Epithelial cell of esophagus (primary cell): ENCODE measurements around the gene ANKMY2.
"Not testable (repeated sequence)": the region's sequence is repeated elsewhere in the genome, so short reads cannot be mapped to it uniquely, and the experiment has no call there.

Source experiments
- DNase-seq: peaks from one replicate; pipeline ENCODE4 v3.0.0; 2010; ENCODE audit warnings: low read depth
- H3K4me3 ChIP-seq: 2 replicates; pipeline ENCODE4 v1.5.1; 2011; ENCODE audit warnings: mild to moderate bottlenecking, low read length, control low read depth
- CTCF ChIP-seq: IDR thresholded peaks from 2 replicates; pipeline ENCODE4 v1.5.1; 2011; ENCODE audit warnings: low read depth, mild to moderate bottlenecking, low read length, control low read depth, inconsistent platforms; ENCODE audit not compliant: insufficient read depth; ENCODE audit errors: missing control alignments

The ANKMY2 gene

GRCh38 chr7:16669581-16669980, 24.0 kb upstream of the ANKMY2 start:
- no peak for TF ChIP-seq CTCF
- peak; percentile 61 for DNase-seq
- no peak overlapping the region for H3K4me3 ChIP-seq

- no peak overlapping the region for H3K4me3 ChIP-seq
- DNase-seq: peak; percentile 48
- no peak for TF ChIP-seq CTCF
Measured at GRCh38 chr7:16668978-16669377, 23.4 kb upstream of the ANKMY2 start.

GRCh38 chr7:16668049-16668858, 22.7 kb upstream of the ANKMY2 start:
- no peak overlapping the region for H3K4me3 ChIP-seq
- TF ChIP-seq CTCF: peak; percentile 26
- peak; percentile 100 for DNase-seq

GRCh38 chr7:16667355-16667754, 21.8 kb upstream of the ANKMY2 start:
- peak; percentile 39 for DNase-seq
- no peak overlapping the region for H3K4me3 ChIP-seq
- TF ChIP-seq CTCF: no peak

- TF ChIP-seq CTCF: no peak
- DNase-seq: no peak
- no peak overlapping the region for H3K4me3 ChIP-seq
Measured at GRCh38 chr7:16661924-16662323, 16.4 kb upstream of the ANKMY2 start.

- H3K4me3 ChIP-seq: no peak overlapping the region
- peak; percentile 72 for DNase-seq
- TF ChIP-seq CTCF: no peak
Measured at GRCh38 chr7:16660702-16661464, 15.3 kb upstream of the ANKMY2 start.

- DNase-seq, H3K4me3 ChIP-seq: not testable (repeated sequence)
Measured at GRCh38 chr7:16659854-16660497, 14.4 kb upstream of the ANKMY2 start.
